Mucosa of rectum (tissue), 2 donors: ENCODE results near the gene DYNLL2.
A peak's percentile ranks its signal among the peaks of the same experiment; 100 is the strongest.
"Not testable (repeated sequence)": the region's sequence is repeated elsewhere in the genome, so short reads cannot be mapped to it uniquely, and the experiment has no call there.

Experiments
- H3K27ac ChIP-seq, 2 donors: one replicate each; pipeline ENCODE4 v1.7.0; 2013; ENCODE audit warnings: inconsistent platforms in 2 of 2, low read depth in 2 of 2, low read length in 2 of 2
- H3K27me3 ChIP-seq, 2 donors: one replicate each; pipeline ENCODE4 v1.7.0; 2013; ENCODE audit warnings: low read length in 2 of 2; ENCODE audit not compliant: control insufficient read depth in 2 of 2, insufficient read depth in 2 of 2
- H3K36me3 ChIP-seq, 2 donors: one replicate each; pipeline ENCODE4 v1.7.0; 2013; ENCODE audit warnings: low read length in 2 of 2; ENCODE audit not compliant: control insufficient read depth in 2 of 2, insufficient read depth in 2 of 2
- H3K4me1 ChIP-seq, 2 donors: one replicate each; pipeline ENCODE4 v1.7.0; 2013; ENCODE audit warnings: low read length in 2 of 2, mild to moderate bottlenecking in 1 of 2; ENCODE audit not compliant: control insufficient read depth in 2 of 2, insufficient read depth in 2 of 2
- H3K4me3 ChIP-seq, 2 donors: one replicate each; pipeline ENCODE4 v1.7.0; 2013; ENCODE audit warnings: low read length in 2 of 2
- H3K9ac ChIP-seq, 2 donors: one replicate each; pipeline ENCODE4 v1.7.0; 2013; ENCODE audit warnings: low read length in 2 of 2, low read depth in 1 of 2, mild to moderate bottlenecking in 1 of 2
- H3K9me3 ChIP-seq, 2 donors: one replicate each; pipeline ENCODE4 v1.7.0; 2013; ENCODE audit warnings: low read length in 2 of 2; ENCODE audit not compliant: control insufficient read depth in 2 of 2
- donor health status: healthy.
- donor health status: Normal muscosa, but diverticular disease.

The DYNLL2 gene

DNA sequence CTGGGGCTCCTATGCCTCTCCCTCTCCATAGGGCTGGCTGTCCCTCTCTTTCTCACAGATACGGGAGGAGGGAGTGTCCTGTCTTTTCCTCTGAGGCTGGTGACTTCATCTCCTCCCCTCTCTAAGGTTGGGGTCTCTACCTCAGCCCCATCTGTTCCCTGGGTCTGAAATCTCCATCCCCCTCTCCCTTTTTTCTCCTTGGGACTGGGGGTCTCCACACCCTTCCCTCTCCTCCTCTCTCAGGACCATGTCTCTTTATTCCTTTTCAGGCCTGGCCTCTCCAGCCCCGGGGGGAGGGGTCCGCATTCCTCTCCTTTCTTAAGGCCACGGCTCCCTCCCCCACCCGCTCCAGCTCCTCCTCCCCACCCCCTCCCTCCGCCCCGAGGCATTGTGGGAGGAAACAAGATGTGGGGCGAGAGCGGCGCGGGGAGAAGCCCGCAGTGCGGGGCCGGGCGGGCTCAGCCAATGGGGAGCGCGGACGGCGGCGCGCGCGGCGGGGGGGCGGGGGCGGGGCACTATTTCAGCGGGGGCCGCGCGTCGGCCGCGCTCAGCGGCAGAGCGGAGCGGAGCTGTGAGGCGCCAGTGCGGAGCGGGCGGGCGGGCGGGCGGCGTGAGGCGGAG, at the start of gene DYNLL2:
TSS of gene DYNLL2 (plus strand) at position 550 of the 621 bp plus-strand sequence. CDS start 3,672 bp downstream, outside the sequence.
- Histone ChIP-seq H3K9ac (peak within 1 kb of the TSS; percentile 84 to 95), H3K9me3 (no peaks in the 10 kb centered on the region), H3K4me1 (peaks cover 15 to 28% of the 10 kb centered on the region in 2 donors), H3K27ac (peak within 1 kb of the TSS; percentile 85 to 93), H3K27me3 (no peaks in the 10 kb centered on the region), H3K4me3 (peak within 1 kb of the TSS; percentile 90 to 95), H3K36me3 (peaks cover 4 to 25% of the 10 kb centered on the region in 2 donors)

GRCh38 chr17:58039975-58040374, 43.2 kb upstream of the DYNLL2 start:
- Histone ChIP-seq H3K36me3 (no peaks in the 10 kb centered on the region), H3K27ac (no peak overlapping the region), H3K4me1 (no peaks in the 10 kb centered on the region), H3K27me3 (peaks cover 3% of the 10 kb centered on the region in 2 donors), H3K9ac (no peak overlapping the region), H3K9me3 (no peaks in the 10 kb centered on the region), H3K4me3 (no peak overlapping the region)

DNA sequence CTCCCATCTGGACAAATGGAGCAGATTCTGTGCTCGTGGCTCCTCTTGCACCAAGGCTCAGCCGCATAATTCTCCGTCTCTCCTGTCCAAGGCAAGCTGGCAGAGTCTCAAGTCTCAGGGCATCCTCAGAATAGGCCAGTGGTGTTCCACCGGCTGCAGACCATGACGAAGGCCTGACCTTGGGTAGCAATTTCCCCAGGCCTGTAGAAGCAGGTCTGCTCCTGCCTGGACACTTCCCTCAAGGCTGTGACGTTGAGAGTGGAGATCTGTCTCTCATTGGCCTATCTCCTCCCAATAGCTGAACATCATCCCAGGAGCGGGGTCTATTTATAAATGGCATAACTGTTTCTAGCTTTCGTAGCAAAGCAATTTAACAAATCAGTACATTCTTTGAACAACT, 42.8 kb upstream of the DYNLL2 start:
- Histone ChIP-seq H3K9me3 (no peaks in the 10 kb centered on the region), H3K4me1 (no peaks in the 10 kb centered on the region), H3K27me3 (peaks cover 3% of the 10 kb centered on the region in 2 donors), H3K9ac (no peak overlapping the region), H3K36me3 (no peaks in the 10 kb centered on the region), H3K4me3 (no peak overlapping the region), H3K27ac (no peak overlapping the region)

DNA sequence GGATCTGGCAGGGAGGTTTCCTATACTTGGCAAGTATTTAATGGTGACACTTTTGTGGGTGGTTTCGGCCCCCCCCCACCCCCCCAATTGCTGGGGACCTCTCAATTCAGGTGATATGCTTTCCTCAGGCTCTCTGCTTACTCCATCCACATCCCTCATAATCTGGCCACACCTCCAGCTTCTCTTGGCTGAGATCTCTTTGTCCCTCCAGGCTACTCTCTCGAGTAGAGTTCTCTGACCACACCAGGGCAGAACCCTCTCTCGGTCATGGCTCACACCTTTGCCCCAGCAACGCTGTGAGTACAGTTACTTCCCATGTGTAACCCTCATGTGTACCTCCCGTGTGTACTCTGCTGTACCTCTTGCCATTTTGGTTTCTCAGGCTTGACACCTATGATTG, 42.1 kb upstream of the DYNLL2 start:
- H3K9me3 ChIP-seq: no peaks in the 10 kb centered on the region
- H3K9ac ChIP-seq: no peak overlapping the region
- no peaks in the 10 kb centered on the region for H3K4me1 ChIP-seq
- H3K27me3 ChIP-seq: peaks cover 3% of the 10 kb centered on the region in 2 donors
- H3K27ac ChIP-seq: no peak overlapping the region
- H3K4me3 ChIP-seq: no peak overlapping the region
- H3K36me3 ChIP-seq: no peaks in the 10 kb centered on the region

- no peaks in the 10 kb centered on the region for H3K4me1 ChIP-seq
- H3K4me3 ChIP-seq: no peak overlapping the region
- H3K9me3 ChIP-seq: no peaks in the 10 kb centered on the region
- no peak overlapping the region for H3K27ac ChIP-seq
- H3K36me3 ChIP-seq: no peaks in the 10 kb centered on the region
- no peak overlapping the region for H3K9ac ChIP-seq
- H3K27me3 ChIP-seq: peaks cover 3% of the 10 kb centered on the region in 2 donors
Measured at GRCh38 chr17:58043221-58044181, 39.7 kb upstream of the DYNLL2 start.

GRCh38 chr17:58044256-58044655, 39.0 kb upstream of the DYNLL2 start:
- H3K4me3 ChIP-seq, H3K27me3 ChIP-seq, H3K4me1 ChIP-seq, H3K9ac ChIP-seq, H3K36me3 ChIP-seq, H3K9me3 ChIP-seq, H3K27ac ChIP-seq: not testable (repeated sequence)

DNA sequence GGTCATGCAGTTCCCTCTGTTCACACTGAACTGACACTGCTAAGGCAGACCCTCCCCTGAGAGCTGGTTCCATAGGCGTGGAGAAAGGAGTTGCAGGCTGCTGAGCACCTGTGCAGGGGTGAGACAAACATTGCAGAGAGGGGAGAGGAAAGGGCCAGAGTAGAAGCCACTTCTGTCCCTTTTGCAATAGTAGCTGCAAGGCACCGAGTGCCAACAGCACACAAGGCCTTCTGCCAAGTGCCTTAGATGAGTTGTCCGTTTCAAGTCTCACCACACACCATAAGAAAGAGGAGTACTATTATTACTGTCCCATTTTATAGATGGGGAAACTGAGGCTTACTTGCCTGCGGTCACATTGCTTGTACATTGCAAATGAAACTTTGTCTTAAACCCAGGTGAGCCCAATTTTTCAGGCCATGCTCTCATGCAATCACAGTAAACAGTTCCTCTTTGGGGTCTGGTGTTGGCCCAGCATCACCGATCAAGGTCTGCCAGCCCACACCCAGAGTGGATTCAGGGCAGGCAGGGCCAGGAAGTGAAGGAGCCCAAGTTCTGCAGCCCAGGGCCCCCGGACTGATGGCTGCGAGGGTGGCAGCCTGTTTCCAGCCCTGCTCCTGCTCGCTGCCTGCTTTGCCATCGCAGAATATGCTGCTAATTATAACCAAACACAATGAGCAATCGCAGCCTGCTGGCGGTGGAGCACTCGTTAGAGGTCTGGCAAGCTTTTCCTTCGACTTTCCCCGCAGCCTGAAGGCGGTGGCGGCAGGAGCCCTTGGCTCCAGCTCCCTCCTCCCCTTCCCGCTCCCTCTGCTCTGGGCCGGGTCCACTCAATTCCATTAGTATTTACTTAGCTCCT, 36.8 kb upstream of the DYNLL2 start:
- H3K27ac ChIP-seq: no peak overlapping the region

GRCh38 chr17:58047376-58048150, 35.7 kb upstream of the DYNLL2 start:
- Histone ChIP-seq H3K4me3 (no peak overlapping the region), H3K27ac (no peak overlapping the region), H3K36me3 (no peaks in the 10 kb centered on the region), H3K27me3 (peaks cover 0 to 3% of the 10 kb centered on the region in 2 donors), H3K9ac (no peak overlapping the region), H3K4me1 (no peaks in the 10 kb centered on the region), H3K9me3 (no peaks in the 10 kb centered on the region)

More for the DNA sequence above, 36.8 kb upstream of the DYNLL2 start:
- Histone ChIP-seq H3K9ac (no peak overlapping the region), H3K4me3 (no peak overlapping the region), H3K4me1 (no peaks in the 10 kb centered on the region), H3K36me3 (no peaks in the 10 kb centered on the region), H3K27me3 (peaks cover 0 to 3% of the 10 kb centered on the region in 2 donors), H3K9me3 (no peaks in the 10 kb centered on the region)

DNA sequence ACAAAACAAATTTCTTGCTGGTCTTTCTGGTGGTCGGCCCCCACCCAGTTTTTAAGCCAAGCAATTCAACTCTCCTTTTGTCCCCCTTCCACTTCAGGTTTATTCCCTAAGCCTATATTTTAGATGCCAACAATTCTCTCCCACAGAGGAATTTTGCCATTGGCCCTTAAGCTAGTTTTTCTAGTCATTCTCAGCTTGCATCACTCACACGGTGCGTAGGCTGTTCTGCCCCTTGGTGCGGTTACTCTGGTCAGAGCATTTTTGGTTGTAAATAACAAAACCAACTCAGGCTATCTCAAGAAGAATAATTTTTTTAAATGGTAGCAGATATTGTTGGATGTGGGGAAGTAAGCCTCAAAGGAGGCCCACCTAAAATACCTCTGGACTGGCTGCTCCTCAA, 33.7 kb upstream of the DYNLL2 start:
- no peak overlapping the region for H3K27ac ChIP-seq
- no peak overlapping the region for H3K4me3 ChIP-seq
- no peak overlapping the region for H3K9ac ChIP-seq
- H3K27me3 ChIP-seq: no peaks in the 10 kb centered on the region
- no peaks in the 10 kb centered on the region for H3K36me3 ChIP-seq
- no peaks in the 10 kb centered on the region for H3K4me1 ChIP-seq
- H3K9me3 ChIP-seq: no peaks in the 10 kb centered on the region
